Astrocyte (in vitro differentiated cells and primary cell): ENCODE data around the gene RBFOX2.

Source experiments
- EZH2 ChIP-seq: IDR thresholded peaks from 2 replicates; pipeline ENCODE4 v1.6.1; 2012; ENCODE audit warnings: mild to moderate bottlenecking, low read length, inconsistent platforms; ENCODE audit not compliant: insufficient read depth
- TF ChIP-seq, protein P1 (sequence below): IDR thresholded peaks from 2 replicates; pipeline ENCODE4 v1.5.1; 2011; ENCODE audit warnings: low read depth, mild to moderate bottlenecking, inconsistent platforms, low read length, moderate library complexity; ENCODE audit not compliant: insufficient read depth

GRCh38 chr22:35839841-35840301 lies 188.8 kb downstream of the RBFOX2 start:
- TF ChIP-seq, protein P1, sequence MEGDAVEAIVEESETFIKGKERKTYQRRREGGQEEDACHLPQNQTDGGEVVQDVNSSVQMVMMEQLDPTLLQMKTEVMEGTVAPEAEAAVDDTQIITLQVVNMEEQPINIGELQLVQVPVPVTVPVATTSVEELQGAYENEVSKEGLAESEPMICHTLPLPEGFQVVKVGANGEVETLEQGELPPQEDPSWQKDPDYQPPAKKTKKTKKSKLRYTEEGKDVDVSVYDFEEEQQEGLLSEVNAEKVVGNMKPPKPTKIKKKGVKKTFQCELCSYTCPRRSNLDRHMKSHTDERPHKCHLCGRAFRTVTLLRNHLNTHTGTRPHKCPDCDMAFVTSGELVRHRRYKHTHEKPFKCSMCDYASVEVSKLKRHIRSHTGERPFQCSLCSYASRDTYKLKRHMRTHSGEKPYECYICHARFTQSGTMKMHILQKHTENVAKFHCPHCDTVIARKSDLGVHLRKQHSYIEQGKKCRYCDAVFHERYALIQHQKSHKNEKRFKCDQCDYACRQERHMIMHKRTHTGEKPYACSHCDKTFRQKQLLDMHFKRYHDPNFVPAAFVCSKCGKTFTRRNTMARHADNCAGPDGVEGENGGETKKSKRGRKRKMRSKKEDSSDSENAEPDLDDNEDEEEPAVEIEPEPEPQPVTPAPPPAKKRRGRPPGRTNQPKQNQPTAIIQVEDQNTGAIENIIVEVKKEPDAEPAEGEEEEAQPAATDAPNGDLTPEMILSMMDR, result no peak
- no peak for TF ChIP-seq EZH2
